HepG2 (cell line): Measurements from ENCODE around the gene CYSRT1. TPM values are rescaled to one million over a fixed set of nuclear protein-coding genes. Genes with fewer than 3 reads are reported as not detected.

Experiments used
- ARID5B ChIP-seq: IDR thresholded peaks from 2 replicates; pipeline ENCODE4 v1.4.0; 2020; ENCODE audit warnings: mild to moderate bottlenecking, missing genetic modification reagents
- ASH2L ChIP-seq: fragments of 300-600, 200-600 bp; sonication (generic); IDR thresholded peaks from 2 replicates; pipeline ENCODE4 v1.7.0; 2017; ENCODE audit warnings: low read depth, mild to moderate bottlenecking, moderate library complexity, mixed read lengths, low read length; ENCODE audit not compliant: insufficient read length
- DZIP1 ChIP-seq: sonication (generic); formaldehyde crosslinking; IDR thresholded peaks from 2 replicates; pipeline ENCODE4 v1.5.0; 2020; ENCODE audit warnings: mild to moderate bottlenecking, missing genetic modification reagents
- ETV5 ChIP-seq: IDR thresholded peaks from 2 replicates; pipeline ENCODE4 v1.6.1; 2018; ENCODE audit warnings: missing biosample characterization, missing genetic modification reagents, inconsistent platforms, borderline replicate concordance
- FOSL1 ChIP-seq: sonication (generic); formaldehyde crosslinking; IDR thresholded peaks from 2 replicates; pipeline ENCODE4 v1.9.0; 2021; ENCODE audit warnings: missing genetic modification reagents, borderline replicate concordance
- IKZF1 ChIP-seq: fragments of 450-650 bp; IDR thresholded peaks from 2 replicates; pipeline ENCODE4 v1.7.1; 2016
- MED1 ChIP-seq: sonication (generic); formaldehyde crosslinking; IDR thresholded peaks from 2 replicates; pipeline ENCODE4 v1.4.0; 2020; ENCODE audit warnings: missing genetic modification reagents
- MEF2D ChIP-seq: sonication (generic); formaldehyde crosslinking; IDR thresholded peaks from 2 replicates; pipeline ENCODE4 v1.5.1; 2020; ENCODE audit warnings: mild to moderate bottlenecking, missing genetic modification reagents
- MIER3 ChIP-seq: IDR thresholded peaks from 2 replicates; pipeline ENCODE4 v1.6.1; 2016; ENCODE audit warnings: missing compliant biosample characterization, borderline replicate concordance
- NCOA2 ChIP-seq: sonication (generic); formaldehyde crosslinking; IDR thresholded peaks from 2 replicates; pipeline ENCODE4 v1.8.0; 2022; ENCODE audit warnings: inconsistent platforms
- NFYC ChIP-seq: IDR thresholded peaks from 2 replicates; pipeline ENCODE4 v1.6.1; 2016; ENCODE audit warnings: missing genetic modification reagents, missing compliant biosample characterization
- PATZ1 ChIP-seq: sonication (generic); formaldehyde crosslinking; IDR thresholded peaks from 2 replicates; pipeline ENCODE4 v1.4.0; 2020; ENCODE audit warnings: missing genetic modification reagents
- REPIN1 ChIP-seq: sonication (generic); formaldehyde crosslinking; IDR thresholded peaks from 2 replicates; pipeline ENCODE4 v1.8.0; 2022; ENCODE audit warnings: missing genetic modification reagents, low read depth, mild to moderate bottlenecking, borderline replicate concordance
- SAP130 ChIP-seq: IDR thresholded peaks from 2 replicates; pipeline ENCODE4 v1.6.1; 2016; ENCODE audit warnings: low read depth
- SKIL ChIP-seq: sonication (generic); formaldehyde crosslinking; IDR thresholded peaks from 2 replicates; pipeline ENCODE4 v1.8.0; 2022; ENCODE audit warnings: missing genetic modification reagents, mild to moderate bottlenecking, moderate library complexity, borderline replicate concordance
- TBP ChIP-seq: sonication (generic); formaldehyde crosslinking; IDR thresholded peaks from 2 replicates; pipeline ENCODE4 v1.5.0; 2020; ENCODE audit warnings: missing genetic modification reagents
- TFAP4 ChIP-seq: sonication (generic); IDR thresholded peaks from 2 replicates; pipeline ENCODE4 v1.6.1; 2016; ENCODE audit warnings: low read depth, borderline replicate concordance
- THAP11 ChIP-seq: IDR thresholded peaks from 2 replicates; pipeline ENCODE4 v1.6.1; 2016; ENCODE audit warnings: missing biosample characterization, missing genetic modification reagents
- ZNF331 ChIP-seq: sonication (generic); formaldehyde crosslinking; IDR thresholded peaks from 2 replicates; pipeline ENCODE4 v1.4.0; 2020; ENCODE audit warnings: missing genetic modification reagents
- polyA plus RNA-seq, 8 experiments: library from polyadenylated mRNA; depleted of rRNA in 3 of 8; stranded (reverse) in 7 of 8; unstranded in 1 of 8; fragments of >200 nt; fragmentation: Illumina TruSeq in 4 of 8; extraction: Trizol in 4 of 8; gene quantifications; 2 replicates each; pipeline versions ENCODE4 v1.2.1 to v1.2.3, GENCODE V29; 2011 to 2016; ENCODE audit warnings: low read depth in 4 of 8, missing spikeins in 1 of 8, mixed read lengths in 1 of 8; ENCODE audit not compliant: insufficient read depth in 1 of 8
- total RNA-seq, 5 experiments: library from RNA; depleted of rRNA; stranded (reverse); fragments of >200 nt; fragmentation: Illumina TruSeq; extraction: Trizol; gene quantifications; 2 replicates each; pipeline ENCODE4 v1.2.3, GENCODE V29; 2016; ENCODE audit warnings: low read depth in 1 of 5

Gene CYSRT1
- total and polyA plus RNA-seq, 2 of the 13 experiments (the other 11 are each of a cell fraction or from before 2014, with no cell fraction given): 1.5 to 2.1 TPM

GRCh38 chr9:137218754-137219271 lies 6.2 kb upstream of the CYSRT1 start (continued):
- TF ChIP-seq SKIL (CRISPR knock-in tag): peak; percentile 88
- no peak for TF ChIP-seq MIER3 (CRISPR knock-in tag)
- peak; percentile 80; the same call in 1 of the 2 replicates for TF ChIP-seq DZIP1
- TF ChIP-seq ARID5B (CRISPR knock-in tag): peak; percentile 71
- TF ChIP-seq TFAP4: peak; percentile 98
- peak; percentile 96 for TF ChIP-seq SAP130
- TF ChIP-seq NCOA2: peak; percentile 70
- peak; percentile 39; the same call in 1 of the 2 replicates for TF ChIP-seq THAP11 (CRISPR knock-in tag)
- TF ChIP-seq FOSL1: peak; percentile 86
- TF ChIP-seq MEF2D (CRISPR knock-in tag): no peak
- TF ChIP-seq MED1 (CRISPR knock-in tag): peak; percentile 77
- TF ChIP-seq ASH2L: peak; percentile 19
- TF ChIP-seq IKZF1: no peak
- peak; percentile 84 for TF ChIP-seq PATZ1 (CRISPR knock-in tag)
- TF ChIP-seq REPIN1 (CRISPR knock-in tag): no peak; the same call in 1 of the 2 replicates
- peak; percentile 80; the same call in 1 of the 2 replicates for TF ChIP-seq ZNF331 (CRISPR knock-in tag)
- no peak for TF ChIP-seq TBP (CRISPR knock-in tag)
- TF ChIP-seq ETV5 (CRISPR knock-in tag): peak; percentile 84
- TF ChIP-seq NFYC: 0 out of 2 replicates have a peak, but pooled peaks have one; percentile 33
